ENCODE results near the gene INSIG1.

GRCh38 chr7:155279787-155280445 lies 17.8 kb upstream of the INSIG1 start:
- TF ChIP-seq, protein P1, sequence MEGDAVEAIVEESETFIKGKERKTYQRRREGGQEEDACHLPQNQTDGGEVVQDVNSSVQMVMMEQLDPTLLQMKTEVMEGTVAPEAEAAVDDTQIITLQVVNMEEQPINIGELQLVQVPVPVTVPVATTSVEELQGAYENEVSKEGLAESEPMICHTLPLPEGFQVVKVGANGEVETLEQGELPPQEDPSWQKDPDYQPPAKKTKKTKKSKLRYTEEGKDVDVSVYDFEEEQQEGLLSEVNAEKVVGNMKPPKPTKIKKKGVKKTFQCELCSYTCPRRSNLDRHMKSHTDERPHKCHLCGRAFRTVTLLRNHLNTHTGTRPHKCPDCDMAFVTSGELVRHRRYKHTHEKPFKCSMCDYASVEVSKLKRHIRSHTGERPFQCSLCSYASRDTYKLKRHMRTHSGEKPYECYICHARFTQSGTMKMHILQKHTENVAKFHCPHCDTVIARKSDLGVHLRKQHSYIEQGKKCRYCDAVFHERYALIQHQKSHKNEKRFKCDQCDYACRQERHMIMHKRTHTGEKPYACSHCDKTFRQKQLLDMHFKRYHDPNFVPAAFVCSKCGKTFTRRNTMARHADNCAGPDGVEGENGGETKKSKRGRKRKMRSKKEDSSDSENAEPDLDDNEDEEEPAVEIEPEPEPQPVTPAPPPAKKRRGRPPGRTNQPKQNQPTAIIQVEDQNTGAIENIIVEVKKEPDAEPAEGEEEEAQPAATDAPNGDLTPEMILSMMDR (conservative IDR thresholded peaks at IDR 0.05 in 1 of 2, IDR thresholded peaks at IDR 0.05 in 1 of 2; ENCODE audit: extremely low read depth in 1 of 2, insufficient read depth in 1 of 2, low read depth in 1 of 2, low read length in 2 of 2) = no peak
- TF ChIP-seq EZH2 (IDR thresholded peaks at IDR 0.05; ENCODE audit: borderline replicate concordance, low read length) = no peak

All from mammary epithelial cell (primary cell).